ENCODE data around the gene CACNB2.

- TF ChIP-seq CTCF (conservative IDR thresholded peaks at IDR 0.05; ENCODE audit: low read depth, low read length) (no peak), EZH2 (IDR thresholded peaks at IDR 0.05; ENCODE audit: low read length, unreplicated experiment) (no peak)
Observed at GRCh38 chr10:18527687-18528086, 387.5 kb downstream of the CACNB2 start.
